Type B pancreatic cell (in vitro differentiated cells): ENCODE results near the gene EIF5A. TPM values are rescaled to one million over a fixed set of nuclear protein-coding genes. Genes with fewer than 3 reads are reported as not detected.
A peak's percentile ranks its signal among the peaks of the same experiment; 100 is the strongest.

Source experiments
- DNase-seq: peaks from one replicate; pipeline ENCODE4 v3.0.0; 2021; ENCODE audit warnings: mixed read lengths; ENCODE audit not compliant: unreplicated experiment; ENCODE audit errors: extremely low spot score
- H3K27ac Mint-ChIP-seq: 2 replicates; pipeline ENCODE4 v1.8.0; 2021; ENCODE audit warnings: mild to moderate bottlenecking, mixed read lengths
- H3K27me3 Mint-ChIP-seq: 2 replicates; pipeline ENCODE4 v1.8.0; 2021; ENCODE audit warnings: mixed read lengths
- H3K36me3 Mint-ChIP-seq: 2 replicates; pipeline ENCODE4 v1.8.0; 2021; ENCODE audit warnings: mixed read lengths
- H3K4me1 Mint-ChIP-seq: one replicate; pipeline ENCODE4 v1.8.0; 2021; ENCODE audit warnings: mixed read lengths; ENCODE audit not compliant: unreplicated experiment
- H3K4me3 Mint-ChIP-seq: 2 replicates; pipeline ENCODE4 v1.8.0; 2021; ENCODE audit warnings: mild to moderate bottlenecking, mixed read lengths
- H3K9me3 Mint-ChIP-seq: 2 replicates; pipeline ENCODE4 v1.8.0; 2021; ENCODE audit warnings: mixed read lengths
- total RNA-seq: library from RNA; stranded (reverse); gene quantifications from 2 replicates; pipeline ENCODE4 v1.2.1, GENCODE V29; 2021; ENCODE audit warnings: low replicate concordance
- TF ChIP-seq, protein P1 (sequence below): fragments of 200-600 bp; sonication (generic); conservative IDR thresholded peaks from 2 replicates; pipeline ENCODE4 v1.5.0; 2021; ENCODE audit warnings: antibody characterized with exemption, mild to moderate bottlenecking

EIF5A gene
- total RNA-seq, 1 donor from 2014 or later, result 454 TPM

DNA sequence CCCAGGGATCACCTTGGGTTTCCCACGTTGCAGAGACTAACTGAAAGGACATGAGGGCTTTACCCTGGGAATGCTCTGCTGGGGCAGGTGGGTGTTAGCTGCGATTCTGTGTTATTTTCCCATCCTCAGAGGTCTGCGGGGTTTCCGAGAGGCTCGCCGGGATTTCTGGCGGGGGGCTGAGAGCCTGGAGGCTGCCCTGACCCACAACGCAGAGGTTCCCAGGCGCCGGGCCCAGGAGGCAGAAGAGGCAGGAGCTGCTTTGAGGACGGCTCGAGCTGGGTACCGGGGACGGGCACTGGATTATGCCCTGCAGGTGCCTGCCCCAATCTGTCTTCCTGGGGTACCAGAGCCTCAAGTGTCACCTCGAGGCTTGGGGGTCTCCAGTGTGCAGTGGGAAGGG, 35.8 kb downstream of the EIF5A start:
- H3K36me3 Mint-ChIP-seq, result no peaks in the 10 kb centered on the region
- no peak overlapping the region for H3K4me3 Mint-ChIP-seq
- no peak for DNase-seq
- H3K4me1 Mint-ChIP-seq, result no peaks in the 10 kb centered on the region
- H3K27ac Mint-ChIP-seq, result no peak overlapping the region
- H3K9me3 Mint-ChIP-seq, result no peaks in the 10 kb centered on the region
- TF ChIP-seq, protein P1, sequence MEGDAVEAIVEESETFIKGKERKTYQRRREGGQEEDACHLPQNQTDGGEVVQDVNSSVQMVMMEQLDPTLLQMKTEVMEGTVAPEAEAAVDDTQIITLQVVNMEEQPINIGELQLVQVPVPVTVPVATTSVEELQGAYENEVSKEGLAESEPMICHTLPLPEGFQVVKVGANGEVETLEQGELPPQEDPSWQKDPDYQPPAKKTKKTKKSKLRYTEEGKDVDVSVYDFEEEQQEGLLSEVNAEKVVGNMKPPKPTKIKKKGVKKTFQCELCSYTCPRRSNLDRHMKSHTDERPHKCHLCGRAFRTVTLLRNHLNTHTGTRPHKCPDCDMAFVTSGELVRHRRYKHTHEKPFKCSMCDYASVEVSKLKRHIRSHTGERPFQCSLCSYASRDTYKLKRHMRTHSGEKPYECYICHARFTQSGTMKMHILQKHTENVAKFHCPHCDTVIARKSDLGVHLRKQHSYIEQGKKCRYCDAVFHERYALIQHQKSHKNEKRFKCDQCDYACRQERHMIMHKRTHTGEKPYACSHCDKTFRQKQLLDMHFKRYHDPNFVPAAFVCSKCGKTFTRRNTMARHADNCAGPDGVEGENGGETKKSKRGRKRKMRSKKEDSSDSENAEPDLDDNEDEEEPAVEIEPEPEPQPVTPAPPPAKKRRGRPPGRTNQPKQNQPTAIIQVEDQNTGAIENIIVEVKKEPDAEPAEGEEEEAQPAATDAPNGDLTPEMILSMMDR, result no peak
- H3K27me3 Mint-ChIP-seq, result peaks cover 22% of the 10 kb centered on the region

DNA sequence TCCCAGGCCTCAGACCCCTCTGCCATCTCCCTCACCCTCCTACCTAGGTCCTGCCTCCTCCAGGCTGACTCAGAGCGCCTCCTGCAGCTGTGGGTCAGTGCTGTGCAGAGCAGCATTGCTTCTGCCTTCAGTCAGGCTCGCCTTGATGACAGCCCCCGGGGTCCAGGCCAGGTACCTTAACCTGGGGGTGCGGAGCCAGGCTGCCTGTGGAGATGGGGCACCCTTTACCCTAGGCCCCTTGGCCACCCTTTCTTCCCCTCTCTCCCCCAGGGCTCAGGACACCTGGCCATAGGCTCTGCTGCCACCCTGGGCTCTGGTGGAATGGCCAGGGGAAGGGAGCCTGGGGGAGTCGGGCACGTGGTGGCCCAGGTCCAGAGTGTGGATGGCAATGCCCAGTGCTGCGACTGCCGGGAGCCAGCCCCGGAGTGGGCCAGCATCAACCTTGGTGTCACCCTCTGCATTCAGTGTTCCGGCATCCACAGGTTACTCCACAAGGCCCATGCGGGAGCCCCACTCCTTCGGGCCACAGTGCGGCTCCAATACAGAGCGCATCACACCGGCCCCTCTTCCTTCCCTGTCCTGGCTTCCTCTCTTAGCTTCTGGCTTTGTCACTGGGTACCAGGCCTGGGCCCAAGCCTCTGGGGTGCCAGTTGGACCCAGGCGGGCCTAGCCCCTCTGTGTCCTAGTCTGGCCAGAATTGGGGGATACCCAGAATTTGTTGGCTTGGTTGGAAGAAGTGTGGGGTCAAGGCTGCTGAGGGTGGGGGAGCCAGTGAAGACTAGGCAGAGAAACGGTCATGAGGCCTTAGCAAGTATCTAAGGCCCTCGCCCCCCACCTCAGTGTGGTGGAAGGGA, 39.6 kb downstream of the EIF5A start:
- no peak for DNase-seq
- Mint-ChIP-seq H3K27ac (peak overlapping the region; percentile 78), H3K9me3 (no peaks in the 10 kb centered on the region), H3K27me3 (peaks cover 16% of the 10 kb centered on the region), H3K4me3 (no peak overlapping the region), H3K4me1 (peaks cover 13% of the 10 kb centered on the region), H3K36me3 (no peaks in the 10 kb centered on the region)
- TF ChIP-seq, protein P1, result no peak

DNA sequence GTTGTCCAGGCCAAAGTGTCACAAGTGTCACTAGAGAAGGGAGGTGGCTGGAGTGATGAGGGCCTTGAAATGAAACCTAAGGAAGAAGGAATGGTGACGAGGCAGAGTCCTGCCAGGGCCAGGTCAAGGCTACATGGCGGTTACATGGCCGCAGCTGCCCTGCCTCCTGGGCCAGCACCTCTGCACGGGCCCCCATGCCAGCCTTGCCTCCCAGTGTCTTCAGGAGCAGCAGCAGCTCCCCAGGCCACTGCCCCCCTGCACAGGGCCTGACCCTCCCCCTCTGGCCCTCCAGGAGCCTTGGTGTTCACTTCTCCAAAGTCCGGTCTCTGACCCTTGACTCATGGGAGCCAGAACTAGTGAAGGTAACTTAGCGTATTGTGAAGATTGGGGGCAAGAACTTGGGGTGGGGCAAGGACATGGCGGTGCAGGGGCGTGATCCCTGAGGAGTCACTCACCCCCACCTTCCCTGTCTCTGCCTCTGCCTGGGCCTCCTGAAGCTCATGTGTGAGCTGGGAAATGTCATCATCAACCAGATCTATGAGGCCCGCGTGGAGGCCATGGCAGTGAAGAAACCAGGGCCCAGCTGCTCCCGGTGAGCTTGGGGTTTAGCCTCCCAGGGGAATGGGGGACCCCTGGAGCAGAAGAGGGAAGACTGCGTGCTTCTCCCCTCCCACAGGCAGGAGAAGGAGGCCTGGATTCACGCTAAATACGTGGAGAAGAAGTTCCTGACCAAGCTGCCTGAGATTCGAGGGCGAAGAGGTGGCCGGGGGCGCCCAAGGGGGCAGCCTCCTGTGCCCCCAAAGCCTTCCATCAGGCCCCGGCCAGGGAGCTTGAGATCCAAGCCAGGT, 40.4 kb downstream of the EIF5A start:
- peak overlapping the region; percentile 78 for H3K27ac Mint-ChIP-seq

DNA sequence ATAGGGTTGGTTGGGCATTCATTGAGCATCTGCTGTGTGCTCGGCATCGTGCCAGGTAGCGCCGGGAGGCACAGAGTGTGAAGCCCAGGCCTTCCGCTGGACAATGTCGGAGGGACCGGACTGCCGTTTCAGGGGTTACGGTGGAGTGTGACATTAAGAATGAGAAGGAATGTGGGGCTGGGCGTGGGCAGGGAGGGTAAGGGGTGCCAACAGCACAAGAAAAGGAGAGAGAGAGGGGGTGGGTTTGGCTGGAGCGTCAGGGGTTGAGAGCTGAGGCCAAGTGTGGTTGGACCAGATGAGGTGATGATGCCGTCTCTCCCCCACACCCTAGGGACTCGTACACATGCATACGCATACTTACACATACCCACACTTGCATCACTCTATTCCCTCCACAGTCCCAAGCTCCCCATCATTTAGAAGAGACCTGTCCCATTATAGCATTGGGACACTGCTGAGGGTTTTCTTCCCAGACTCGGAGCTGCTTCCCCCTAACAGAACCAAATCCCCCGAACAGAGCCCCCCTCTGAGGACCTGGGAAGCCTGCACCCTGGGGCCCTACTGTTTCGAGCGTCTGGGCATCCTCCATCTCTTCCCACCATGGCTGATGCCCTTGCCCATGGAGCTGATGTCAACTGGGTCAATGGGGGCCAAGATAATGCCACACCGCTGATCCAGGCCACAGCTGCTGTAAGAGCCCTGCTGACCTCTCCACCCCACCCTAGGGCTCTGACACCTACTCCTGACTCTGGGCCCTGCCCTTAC, 41.2 kb downstream of the EIF5A start:
- DNase-seq, result no peak
- Mint-ChIP-seq H3K36me3 (no peaks in the 10 kb centered on the region), H3K27me3 (peaks cover 11% of the 10 kb centered on the region), H3K4me3 (peak overlapping the region; percentile 90), H3K27ac (peak overlapping the region; percentile 97), H3K4me1 (peaks cover 19% of the 10 kb centered on the region), H3K9me3 (no peaks in the 10 kb centered on the region)
- TF ChIP-seq, protein P1, result no peak

More for the DNA sequence above, 40.4 kb downstream of the EIF5A start:
- peaks cover 14% of the 10 kb centered on the region for H3K27me3 Mint-ChIP-seq
- H3K36me3 Mint-ChIP-seq, result no peaks in the 10 kb centered on the region
- TF ChIP-seq, protein P1, result no peak
- H3K4me3 Mint-ChIP-seq, result no peak overlapping the region
- no peak for DNase-seq
- no peaks in the 10 kb centered on the region for H3K9me3 Mint-ChIP-seq
- peaks cover 19% of the 10 kb centered on the region for H3K4me1 Mint-ChIP-seq
